K562 (cell line): ENCODE data around the gene RPE. TPM values are rescaled to one million over a fixed set of nuclear protein-coding genes. Genes with fewer than 3 reads are reported as not detected.
A peak's percentile ranks its signal among the peaks of the same experiment; 100 is the strongest.

Experiments used
- ATAC-seq: fragments of 200-7000 bp; cut with Tn5 transposase; 3 replicates; pipeline ENCODE4 v1.9.1; 2020; ENCODE audit warnings: moderate library complexity
- BruUV-seq: library from RNA; stranded (reverse); fragments of 400-500 nt; replicated peaks from 2 replicates; lab custom pipeline; 2021; lab: Mats Ljungman, UMichigan
- CTCF ChIA-PET: fragments of 300-600 bp; formaldehyde crosslinking; extraction: SDS; loops from one replicate; lab custom pipeline; 2021; ENCODE audit warnings: low intra/inter-chr PET ratio; lab: Yijun Ruan, JAX
- POLR2A ChIA-PET: fragments of 300-600, 350-650 bp; sonication (Branson Sonifier 250); formaldehyde crosslinking; extraction: SDS; loops from one replicate; lab custom pipeline; 2021; ENCODE audit warnings: antibody characterized with exemption, inconsistent platforms; lab: Yijun Ruan, JAX
- DNase-seq, 4 experiments: peaks; one replicate each; pipeline versions ENCODE4 v3.0.0 to v3.0.0-alpha.2; 2011 to 2018; ENCODE audit warnings: low spot score in 3 of 4, mixed read lengths in 3 of 4; ENCODE audit errors: extremely low read depth in 1 of 4
- FAIRE-seq: peaks from 2 replicates; lab custom pipeline; 2011; peaks lifted over from hg19 to GRCh38; lab: Jason Lieb, UNC
- H2AFZ ChIP-seq: 2 replicates; pipeline ENCODE4 v1.6.0; 2011; ENCODE audit warnings: low read depth, low read length, control low read depth, inconsistent platforms
- H3K27ac ChIP-seq: fragments of 200-600 bp; 3 replicates; pipeline ENCODE4 v1.8.0; 2011; ENCODE audit warnings: low read depth, mild to moderate bottlenecking, control low read depth, inconsistent platforms, low read length, moderate library complexity, mixed read lengths; ENCODE audit errors: extremely low read depth
- H3K27me3 ChIP-seq, 2 experiments: fragments of 300-600 bp in 1 of 2; 2 replicates in 1 of 2; 3 replicates in 1 of 2; pipeline versions ENCODE4 v1.6.0 to v1.8.0; 2011; ENCODE audit warnings: inconsistent platforms in 2 of 2, low read length in 2 of 2, mild to moderate bottlenecking in 1 of 2, mixed read lengths in 1 of 2, moderate library complexity in 1 of 2; ENCODE audit not compliant: control insufficient read depth in 2 of 2, insufficient read depth in 2 of 2
- H3K36me3 ChIP-seq: fragments of 300-600 bp; 3 replicates; pipeline ENCODE4 v1.8.0; 2011; ENCODE audit warnings: mild to moderate bottlenecking, low read length, inconsistent platforms; ENCODE audit not compliant: control insufficient read depth, insufficient read depth
- H3K4me1 ChIP-seq, 2 experiments: fragments of 200-600 bp in 1 of 2; replicated peaks in 1 of 2; 2 replicates in 1 of 2; 3 replicates in 1 of 2; pipeline versions ENCODE4 v1.5.1 to v1.8.0; 2011; ENCODE audit warnings: inconsistent platforms in 2 of 2, low read length in 2 of 2, mild to moderate bottlenecking in 1 of 2, mixed read lengths in 1 of 2, moderate library complexity in 1 of 2; ENCODE audit not compliant: control insufficient read depth in 2 of 2, insufficient read depth in 2 of 2
- H3K4me2 ChIP-seq: 2 replicates; pipeline ENCODE4 v1.6.1; 2011; ENCODE audit warnings: low read length, control low read depth, inconsistent platforms, mixed read lengths; ENCODE audit not compliant: insufficient read depth
- H3K4me3 ChIP-seq: fragments of 200-600 bp; sonication (generic), shearing (Covaris generic); 2 replicates; pipeline ENCODE4 v1.5.1; 2016; ENCODE audit warnings: control low read depth, inconsistent platforms
- H3K79me2 ChIP-seq: fragments of 200-600 bp; 3 replicates; pipeline ENCODE4 v1.8.0; 2011; ENCODE audit warnings: low read length, inconsistent platforms; ENCODE audit not compliant: control insufficient read depth, insufficient read depth
- H3K9ac ChIP-seq, 2 experiments: 2 replicates each; pipeline versions ENCODE4 v1.6.0 to v1.6.1; 2011; ENCODE audit warnings: low read depth in 2 of 2, low read length in 2 of 2, control low read depth in 1 of 2, inconsistent platforms in 1 of 2, mild to moderate bottlenecking in 1 of 2, mixed read lengths in 1 of 2; ENCODE audit not compliant: insufficient read depth in 1 of 2
- H3K9me1 ChIP-seq: one replicate; pipeline ENCODE4 v1.6.0; 2011; ENCODE audit warnings: inconsistent platforms, mild to moderate bottlenecking, low read length, moderate library complexity; ENCODE audit not compliant: control insufficient read depth, insufficient read depth
- H3K9me3 ChIP-seq: replicated peaks from 2 replicates; pipeline ENCODE4 v1.5.1; 2011; ENCODE audit warnings: low read depth, low read length, inconsistent platforms; ENCODE audit not compliant: control insufficient read depth, insufficient read depth
- H4K20me1 ChIP-seq: replicated peaks from 2 replicates; pipeline ENCODE4 v1.6.1; 2011; ENCODE audit warnings: low read length, inconsistent platforms, mixed read lengths; ENCODE audit not compliant: control insufficient read depth, insufficient read depth
- ARID2 ChIP-seq: fragments of 450-650 bp; IDR thresholded peaks from 2 replicates; pipeline ENCODE4 v1.6.1; 2017; ENCODE audit warnings: antibody characterized with exemption, mild to moderate bottlenecking
- ATF1 ChIP-seq, 2 experiments: fragments of 450-650 bp in 1 of 2; IDR thresholded peaks; 2 replicates each; pipeline ENCODE4 v1.6.1; 2016; ENCODE audit warnings: missing compliant biosample characterization in 1 of 2, missing genetic modification characterization in 1 of 2
- BCL6 ChIP-seq: fragments of 250-450 bp; sonication (Bioruptor Pico); IDR thresholded peaks from 2 replicates; pipeline ENCODE4 v1.4.0; 2020
- CBFA2T3 ChIP-seq: fragments of 450-650 bp; IDR thresholded peaks from 2 replicates; pipeline ENCODE4 v1.6.1; 2017
- ELF2 ChIP-seq: fragments of 250-450 bp; sonication (Bioruptor Pico); IDR thresholded peaks from 2 replicates; pipeline ENCODE4 v1.5.0; 2021; ENCODE audit warnings: mild to moderate bottlenecking
- FOXK1 ChIP-seq: sonication (generic); formaldehyde crosslinking; IDR thresholded peaks from 2 replicates; pipeline ENCODE4 v1.8.0; 2022; ENCODE audit warnings: missing genetic modification reagents, mild to moderate bottlenecking, borderline replicate concordance
- HDGF ChIP-seq: fragments of 450-650 bp; IDR thresholded peaks from 2 replicates; pipeline ENCODE4 v1.6.1; 2016
- KLF6 ChIP-seq: fragments of 250-450 bp; sonication (Bioruptor Pico); IDR thresholded peaks from 2 replicates; pipeline ENCODE4 v1.4.0; 2020; ENCODE audit warnings: mild to moderate bottlenecking, moderate library complexity, borderline replicate concordance
- MAFK ChIP-seq: IDR thresholded peaks from 2 replicates; pipeline ENCODE4 v1.6.1; 2011; ENCODE audit warnings: low read length, improper control_type of control experiment
- MLLT1 ChIP-seq, 2 experiments: fragments of 450-650 bp; IDR thresholded peaks; 2 replicates each; pipeline ENCODE4 v1.6.1; 2016
- NR2C1 ChIP-seq, 2 experiments: fragments of 450-650 bp; IDR thresholded peaks; 2 replicates each; pipeline ENCODE4 v1.6.1; 2017; ENCODE audit warnings: mild to moderate bottlenecking in 2 of 2, antibody characterized with exemption in 1 of 2, inconsistent platforms in 1 of 2, missing compliant biosample characterization in 1 of 2, missing genetic modification characterization in 1 of 2
- POLR2G ChIP-seq: fragments of 200-400 bp; formaldehyde crosslinking; IDR thresholded peaks from 2 replicates; pipeline ENCODE4 v1.6.1; 2017; ENCODE audit warnings: low read depth, mild to moderate bottlenecking, antibody characterized with exemption, low read length, moderate library complexity
- RBM15 ChIP-seq: fragments of 200-400 bp; formaldehyde crosslinking; IDR thresholded peaks from 2 replicates; pipeline ENCODE4 v1.6.1; 2018; ENCODE audit warnings: mild to moderate bottlenecking, low read length, moderate library complexity; ENCODE audit not compliant: insufficient read depth
- SMAD1 ChIP-seq: fragments of 150-350 bp; IDR thresholded peaks from 2 replicates; pipeline ENCODE4 v1.6.1; 2014; ENCODE audit warnings: low read length, low read depth; ENCODE audit not compliant: partially characterized antibody
- SMAD2 ChIP-seq: fragments of 150-350 bp; IDR thresholded peaks from 2 replicates; pipeline ENCODE4 v1.6.1; 2014; ENCODE audit warnings: low read depth, mild to moderate bottlenecking, low read length
- SNRNP70 ChIP-seq: fragments of 200-400 bp; formaldehyde crosslinking; optimal IDR thresholded peaks from 2 replicates; pipeline ENCODE3; 2017; ENCODE audit warnings: low read depth, low read length
- SREBF1 ChIP-seq: fragments of 150-350 bp; IDR thresholded peaks from 2 replicates; pipeline ENCODE4 v1.6.1; 2014; ENCODE audit warnings: antibody characterized with exemption, low read depth, low read length, borderline replicate concordance
- TCFL5 ChIP-seq: fragments of 250-450 bp; sonication (Bioruptor Pico); conservative IDR thresholded peaks from 2 replicates; pipeline ENCODE4 v1.6.1; 2021; ENCODE audit warnings: mild to moderate bottlenecking, moderate library complexity, matching md5 sums
- ZNF717 ChIP-seq: fragments of 250-450 bp; sonication (Bioruptor Pico); IDR thresholded peaks from 2 replicates; pipeline ENCODE4 v1.5.0; 2021
- ZNF77 ChIP-seq: fragments of 250-450 bp; sonication (Bioruptor Pico); IDR thresholded peaks from 2 replicates; pipeline ENCODE4 v1.5.0; 2020
- WGBS: fragments of 100-300 bp; shearing (Covaris generic); methylation state at CpG from one replicate; pipeline ENCODE4 v1.1.6; 2016; ENCODE audit warnings: low coverage, mixed read lengths; ENCODE audit not compliant: insufficient coverage; ENCODE audit errors: missing lambda C conversion rate; 5-methylcytosine and 5-hydroxymethylcytosine counted together
- in situ Hi-C: fragments of 300-500 bp; cut with MboI; formaldehyde crosslinking; loops from 4 replicates; pipeline ENCODE4 v1.15.0; 2018; ENCODE audit warnings: inconsistent platforms, mixed read lengths
- intact Hi-C: fragments of 100-400 bp; cut with micrococcal nuclease; formaldehyde crosslinking; loops from 2 replicates; pipeline ENCODE4 v1.14.2; 2022
- polyA plus RNA-seq, 8 experiments: library from polyadenylated mRNA; depleted of rRNA in 4 of 8; stranded (reverse) in 5 of 8; unstranded in 3 of 8; fragments of >200 nt; fragmentation: Nextera tagmentation in 2 of 8; fragmentation: Illumina TruSeq in 1 of 8; extraction: Ambion mirVana in 2 of 8; extraction: Trizol in 1 of 8; gene quantifications; 2 replicates each; pipeline versions ENCODE4 v1.2.1 to v1.2.3, GENCODE V29; 2011 to 2014; ENCODE audit warnings: inconsistent platforms in 1 of 8, missing spikeins in 1 of 8
- total RNA-seq, 7 experiments: library from RNA; depleted of rRNA in 6 of 7; stranded (reverse); fragments of >200 nt in 6 of 7; fragmentation: Illumina TruSeq in 2 of 7; extraction: Trizol in 2 of 7; gene quantifications; 2 replicates each; pipeline versions ENCODE4 v1.2.1 to v1.2.3, GENCODE V29; 2011 to 2021; ENCODE audit warnings: low replicate concordance in 1 of 7
- TF ChIP-seq, protein P1 (sequence below): fragments of 450-650 bp; IDR thresholded peaks from 2 replicates; pipeline ENCODE4 v1.6.1; 2017; ENCODE audit warnings: antibody characterized with exemption, mild to moderate bottlenecking

Gene RPE
- total and polyA plus RNA-seq, 9 of the 15 experiments (the other 6 are each of a cell fraction or from before 2014, with no cell fraction given) = 33.5 to 65.3 (median 50.4) TPM

- Histone ChIP-seq H3K4me1 (no peaks in the 10 kb centered on the region; a peak in 1 of 5 replicates), H3K79me2 (no peaks in the 10 kb centered on the region), H3K9me3 (no peaks in the 10 kb centered on the region), H3K9me1 (no peaks in the 10 kb centered on the region), H4K20me1 (no peaks in the 10 kb centered on the region), H3K4me2 (no peak overlapping the region), H2AFZ (no peak overlapping the region), H3K9ac (no peak overlapping the region), H3K27me3 (no peaks in the 10 kb centered on the region), H3K4me3 (no peak overlapping the region), H3K36me3 (no peaks in the 10 kb centered on the region), H3K27ac (no peak overlapping the region)
- WGBS = 0% methylated on average over 4 of the region's 4 CpGs
- in situ Hi-C loops = no loop called here
- intact Hi-C loops = loop anchor here (5.0 kb wide), 1 partner anchor 184 kb away; the partner anchor contains the start of gene KANSL1L
- no TSS peak for BruUV-seq
- ATAC-seq (peak; percentile 55; the same call in 1 of the 3 replicates), FAIRE-seq (no peak), DNase-seq (peak in 2 of 4 experiments; percentile 19 to 32)
- ChIA-PET CTCF (interaction anchor here (0.6 to 1.3 kb wide), 2 partner anchors 207 to 1494 kb away, joined by 4 read pairs; no protein-coding TSS in a partner anchor), POLR2A (no interaction called here)
- no peak for TF ChIP-seq RBM15
- no peak for TF ChIP-seq NR2C1 (IDR thresholded peaks at IDR 0.05)
- TF ChIP-seq NR2C1 (tag; IDR thresholded peaks at IDR 0.05) = no peak
- no peak for TF ChIP-seq SNRNP70
- TF ChIP-seq SMAD2 = no peak
- peak; percentile 78 for TF ChIP-seq CBFA2T3
- TF ChIP-seq TCFL5 = no peak
- no peak for TF ChIP-seq ATF1 (CRISPR knock-in tag; IDR thresholded peaks at IDR 0.05)
- TF ChIP-seq ATF1 (tag; IDR thresholded peaks at IDR 0.05) = no peak
- no peak for TF ChIP-seq SMAD1
- TF ChIP-seq ZNF77 (CRISPR knock-in tag) = no peak
- TF ChIP-seq ZNF717 (CRISPR knock-in tag) = no peak
- TF ChIP-seq ELF2 (CRISPR knock-in tag) = no peak
- no peak for TF ChIP-seq MLLT1 (IDR thresholded peaks at IDR 0.05)
- TF ChIP-seq BCL6 (CRISPR knock-in tag) = no peak
- no peak for TF ChIP-seq KLF6
- TF ChIP-seq FOXK1 = no peak
- TF ChIP-seq HDGF = no peak
- peak; percentile 49; the same call in 1 of the 2 replicates for TF ChIP-seq MAFK
- TF ChIP-seq ARID2 = no peak
- TF ChIP-seq, protein P1, sequence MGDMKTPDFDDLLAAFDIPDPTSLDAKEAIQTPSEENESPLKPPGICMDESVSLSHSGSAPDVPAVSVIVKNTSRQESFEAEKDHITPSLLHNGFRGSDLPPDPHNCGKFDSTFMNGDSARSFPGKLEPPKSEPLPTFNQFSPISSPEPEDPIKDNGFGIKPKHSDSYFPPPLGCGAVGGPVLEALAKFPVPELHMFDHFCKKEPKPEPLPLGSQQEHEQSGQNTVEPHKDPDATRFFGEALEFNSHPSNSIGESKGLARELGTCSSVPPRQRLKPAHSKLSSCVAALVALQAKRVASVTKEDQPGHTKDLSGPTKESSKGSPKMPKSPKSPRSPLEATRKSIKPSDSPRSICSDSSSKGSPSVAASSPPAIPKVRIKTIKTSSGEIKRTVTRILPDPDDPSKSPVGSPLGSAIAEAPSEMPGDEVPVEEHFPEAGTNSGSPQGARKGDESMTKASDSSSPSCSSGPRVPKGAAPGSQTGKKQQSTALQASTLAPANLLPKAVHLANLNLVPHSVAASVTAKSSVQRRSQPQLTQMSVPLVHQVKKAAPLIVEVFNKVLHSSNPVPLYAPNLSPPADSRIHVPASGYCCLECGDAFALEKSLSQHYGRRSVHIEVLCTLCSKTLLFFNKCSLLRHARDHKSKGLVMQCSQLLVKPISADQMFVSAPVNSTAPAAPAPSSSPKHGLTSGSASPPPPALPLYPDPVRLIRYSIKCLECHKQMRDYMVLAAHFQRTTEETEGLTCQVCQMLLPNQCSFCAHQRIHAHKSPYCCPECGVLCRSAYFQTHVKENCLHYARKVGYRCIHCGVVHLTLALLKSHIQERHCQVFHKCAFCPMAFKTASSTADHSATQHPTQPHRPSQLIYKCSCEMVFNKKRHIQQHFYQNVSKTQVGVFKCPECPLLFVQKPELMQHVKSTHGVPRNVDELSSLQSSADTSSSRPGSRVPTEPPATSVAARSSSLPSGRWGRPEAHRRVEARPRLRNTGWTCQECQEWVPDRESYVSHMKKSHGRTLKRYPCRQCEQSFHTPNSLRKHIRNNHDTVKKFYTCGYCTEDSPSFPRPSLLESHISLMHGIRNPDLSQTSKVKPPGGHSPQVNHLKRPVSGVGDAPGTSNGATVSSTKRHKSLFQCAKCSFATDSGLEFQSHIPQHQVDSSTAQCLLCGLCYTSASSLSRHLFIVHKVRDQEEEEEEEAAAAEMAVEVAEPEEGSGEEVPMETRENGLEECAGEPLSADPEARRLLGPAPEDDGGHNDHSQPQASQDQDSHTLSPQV = no peak
- TF ChIP-seq SREBF1 = no peak
- TF ChIP-seq POLR2G = no peak
These were observed 14.4 kb upstream of the RPE start for GRCh38 chr2:209988010-209988409.
